Measurements from ENCODE around the gene TAPBP.
"Not testable (repeated sequence)": the region's sequence is repeated elsewhere in the genome, so short reads cannot be mapped to it uniquely, and the experiment has no call there.

Gene TAPBP

DNA sequence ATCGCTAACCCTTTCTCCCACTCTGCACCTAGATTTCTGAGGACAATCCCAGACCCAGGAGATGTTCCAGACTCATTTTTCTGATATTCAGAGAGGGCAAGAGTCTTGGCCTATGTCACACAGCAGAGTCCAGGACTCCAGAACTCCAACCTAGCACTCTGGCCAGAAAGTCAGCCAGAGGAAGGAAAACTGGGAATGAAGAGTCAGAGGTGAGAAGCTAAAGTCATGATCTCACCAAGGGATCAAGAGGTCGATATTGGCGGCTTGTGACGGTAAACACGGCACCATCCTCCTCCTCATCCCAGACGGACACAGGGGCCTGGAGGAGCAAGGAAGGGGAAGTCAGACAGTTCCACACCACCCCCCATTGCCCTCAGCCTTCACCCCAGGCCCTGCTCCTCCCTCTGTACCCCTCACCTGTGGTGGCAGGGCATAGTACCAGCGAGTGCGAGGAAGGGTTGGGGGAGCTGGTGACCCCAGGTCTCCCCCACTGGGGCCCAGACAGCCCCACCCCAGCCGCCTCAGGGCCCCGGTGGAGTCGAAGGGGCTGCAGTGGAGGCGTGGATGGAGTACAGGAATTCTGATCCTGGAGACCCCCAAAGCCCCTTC is 17.0 kb downstream of the TAPBP start:
- H3K4me1 ChIP-seq (ENCODE audit: insufficient read depth, low read length) = no peaks in the 10 kb centered on the region
- peak overlapping the region; percentile 72; the same call in 1 of the 2 replicates for H3K9ac ChIP-seq (ENCODE audit: low read depth, low read length)
- no peaks in the 10 kb centered on the region for H3K9me3 ChIP-seq (ENCODE audit: control insufficient read depth, insufficient read depth, low read length)
- no peaks in the 10 kb centered on the region for H3K36me3 ChIP-seq (ENCODE audit: insufficient read depth, low read length)

DNA sequence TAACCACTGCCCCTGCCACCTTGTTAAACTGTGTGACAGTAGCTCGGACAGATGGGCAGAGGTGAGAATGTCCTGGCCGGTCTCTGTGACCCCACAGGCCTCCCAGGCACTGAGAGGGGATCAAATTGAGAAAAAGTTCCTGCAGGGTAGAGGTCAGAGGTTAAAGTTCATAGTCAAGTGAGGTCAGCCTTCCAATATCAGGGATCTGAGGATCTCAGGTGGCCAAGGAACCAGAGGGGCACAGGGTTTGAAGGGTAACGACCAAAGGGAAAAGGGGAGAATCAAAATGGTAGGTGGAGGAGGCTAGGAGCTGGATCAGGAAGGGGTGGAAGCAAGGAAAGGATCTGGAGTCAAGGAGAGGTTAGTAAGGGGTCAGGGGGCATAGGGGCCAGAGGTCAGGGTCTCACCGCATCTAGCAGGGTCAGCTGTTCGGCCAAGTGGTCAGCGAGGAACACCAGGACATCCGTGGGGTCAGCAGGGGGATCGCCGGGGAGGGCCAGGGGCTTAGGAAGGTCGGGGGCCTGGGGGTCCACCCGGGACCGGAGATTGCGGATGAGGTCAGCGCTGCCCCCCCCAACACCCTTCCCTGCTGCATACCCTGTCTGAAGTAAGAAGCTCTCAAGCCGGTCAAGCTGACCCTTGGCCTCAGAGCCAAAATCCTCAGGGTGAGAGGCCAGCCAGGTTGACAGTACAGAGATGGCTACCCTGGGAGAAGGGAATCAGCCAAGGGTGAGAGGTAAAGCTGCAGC is 18.1 kb downstream of the TAPBP start:
- no peaks in the 10 kb centered on the region for H3K36me3 ChIP-seq (ENCODE audit: insufficient read depth, low read length)
- H3K9ac ChIP-seq (ENCODE audit: low read depth, low read length) = no peak overlapping the region
- H3K9me3 ChIP-seq (ENCODE audit: control insufficient read depth, insufficient read depth, low read length) = no peaks in the 10 kb centered on the region
- H3K4me1 ChIP-seq (ENCODE audit: insufficient read depth, low read length) = no peaks in the 10 kb centered on the region

DNA sequence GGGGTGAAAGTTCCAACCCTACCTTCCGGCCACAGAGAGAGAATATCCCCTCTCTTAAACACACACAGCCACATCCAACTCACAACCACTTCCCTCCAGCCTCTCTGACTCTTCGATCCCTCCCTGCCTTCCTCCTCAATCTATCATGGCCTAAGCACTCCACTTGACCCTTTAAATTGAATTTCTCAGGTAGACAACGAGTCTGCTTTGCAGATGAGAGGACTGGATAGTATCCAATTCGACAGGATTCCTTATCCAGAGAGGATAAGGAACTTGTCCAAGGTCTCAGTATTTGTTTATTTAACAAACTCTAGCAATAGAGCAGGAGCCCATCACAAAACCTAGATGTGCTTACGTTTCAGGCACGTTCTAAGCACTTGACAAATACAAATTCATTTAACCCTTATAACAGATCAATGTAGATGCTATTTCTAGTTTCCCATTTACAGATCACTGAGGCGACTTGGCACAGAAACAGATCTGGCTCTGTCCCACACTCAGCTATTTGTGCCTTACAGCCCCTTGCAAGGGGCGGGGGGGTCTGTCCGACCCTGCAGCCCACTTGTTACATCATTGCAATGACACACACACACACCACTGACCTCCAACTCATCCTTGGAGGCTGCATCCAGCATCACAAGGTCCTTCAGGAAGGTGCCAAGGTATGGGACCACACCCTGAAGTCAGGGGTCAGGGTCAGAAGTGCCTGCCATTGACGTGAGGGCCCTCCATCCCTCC is 19.6 kb downstream of the TAPBP start:
- Histone ChIP-seq H3K36me3 (ENCODE audit: insufficient read depth, low read length) (no peaks in the 10 kb centered on the region), H3K9ac (ENCODE audit: low read depth, low read length) (no peak overlapping the region), H3K4me1 (ENCODE audit: insufficient read depth, low read length) (no peaks in the 10 kb centered on the region), H3K9me3 (ENCODE audit: control insufficient read depth, insufficient read depth, low read length) (no peaks in the 10 kb centered on the region)

DNA sequence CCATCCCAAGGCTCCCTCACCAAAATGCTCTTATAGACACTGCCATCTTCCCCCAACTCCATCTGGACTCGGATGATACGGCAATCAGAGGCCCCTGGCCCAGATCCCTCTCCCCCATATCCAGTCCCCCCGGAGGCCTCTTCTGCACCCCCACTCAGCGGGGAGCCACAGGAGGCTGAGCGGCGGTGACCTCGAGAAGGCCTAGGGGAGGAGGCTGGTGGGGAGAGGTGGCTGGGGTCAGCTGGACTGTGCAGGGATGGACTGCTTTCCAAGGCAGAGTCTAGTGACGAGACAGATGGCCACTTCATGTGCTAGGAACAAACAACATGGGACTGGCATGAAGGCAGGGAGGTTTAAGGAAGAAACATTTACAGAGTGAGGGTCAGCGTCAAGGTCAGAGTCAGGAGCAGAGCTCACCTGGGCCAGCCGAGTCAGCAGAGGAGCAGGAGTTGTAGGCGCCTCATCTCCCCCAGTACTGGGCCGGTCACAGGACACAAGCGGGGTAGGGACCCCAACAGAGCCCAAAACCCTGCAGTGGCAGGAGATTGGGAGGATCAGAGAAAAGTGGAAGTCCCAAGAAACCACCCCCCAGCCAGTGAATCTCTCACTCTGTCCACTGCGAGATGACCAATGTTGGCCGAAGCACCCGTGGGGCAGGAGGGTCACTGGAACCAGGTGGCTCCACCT is 20.7 kb downstream of the TAPBP start:
- H3K36me3 ChIP-seq (ENCODE audit: insufficient read depth, low read length) = no peaks in the 10 kb centered on the region
- no peaks in the 10 kb centered on the region for H3K4me1 ChIP-seq (ENCODE audit: insufficient read depth, low read length)
- H3K9ac ChIP-seq (ENCODE audit: low read depth, low read length) = no peak overlapping the region

DNA sequence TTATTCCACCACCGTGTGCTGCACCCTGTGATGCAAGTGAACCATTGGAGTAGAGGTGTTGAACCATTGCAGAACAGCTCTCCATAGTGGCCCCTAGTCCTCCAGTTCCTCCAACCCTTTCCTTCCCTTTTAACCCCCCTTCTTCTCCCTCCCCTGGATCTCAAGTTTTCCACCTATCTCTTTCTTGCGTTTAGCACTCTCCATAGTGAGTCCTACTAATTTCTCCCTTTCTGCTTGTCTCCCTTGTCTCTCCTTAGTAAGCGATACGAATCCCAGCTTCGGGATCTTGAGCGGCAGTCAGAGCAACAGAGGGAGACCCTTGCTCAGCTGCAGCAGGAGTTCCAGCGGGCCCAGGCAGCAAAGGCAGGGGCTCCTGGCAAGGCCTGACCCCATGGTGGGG is 23.4 kb downstream of the TAPBP start:
- H3K36me3 ChIP-seq (ENCODE audit: insufficient read depth, low read length) = peaks cover 7% of the 10 kb centered on the region; the same call in 1 of the 2 replicates
- peak overlapping the region; percentile 75; the same call in 1 of the 2 replicates for H3K9ac ChIP-seq (ENCODE audit: low read depth, low read length)
- no peaks in the 10 kb centered on the region for H3K4me1 ChIP-seq (ENCODE audit: insufficient read depth, low read length)

More for the DNA sequence above, 20.7 kb downstream of the TAPBP start:
- H3K9me3 ChIP-seq (ENCODE audit: control insufficient read depth, insufficient read depth, low read length) = no peaks in the 10 kb centered on the region

DNA sequence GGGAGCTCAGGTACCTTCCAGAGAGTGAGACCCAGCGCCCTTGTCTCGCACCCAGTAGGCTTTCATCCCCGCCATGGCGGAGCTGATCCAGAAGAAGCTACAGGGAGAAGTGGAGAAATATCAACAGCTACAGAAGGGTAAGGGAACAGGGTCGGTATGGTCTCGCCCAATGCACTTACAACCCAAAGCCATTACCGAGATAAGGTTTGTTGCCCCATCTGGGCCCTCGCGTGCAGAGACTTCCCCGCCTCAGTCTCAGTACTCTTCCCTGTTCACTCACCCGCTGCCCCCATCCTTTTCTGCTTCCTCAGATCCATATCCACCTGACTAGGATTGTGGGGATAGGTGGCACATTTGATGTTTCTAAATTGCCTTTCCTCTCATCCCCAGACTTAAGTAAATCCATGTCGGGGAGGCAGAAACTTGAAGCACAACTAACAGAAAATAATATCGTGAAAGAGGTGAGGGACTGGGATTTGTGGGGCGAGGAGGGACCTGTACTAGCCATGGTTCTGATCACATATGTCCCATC is 24.0 kb downstream of the TAPBP start:
- Histone ChIP-seq H3K4me1 (ENCODE audit: insufficient read depth, low read length) (no peaks in the 10 kb centered on the region), H3K9me3 (ENCODE audit: control insufficient read depth, insufficient read depth, low read length) (no peaks in the 10 kb centered on the region), H3K9ac (ENCODE audit: low read depth, low read length) (peak overlapping the region; percentile 75), H3K36me3 (ENCODE audit: insufficient read depth, low read length) (peaks cover 7% of the 10 kb centered on the region; the same call in 1 of the 2 replicates)

More for the DNA sequence above, 23.4 kb downstream of the TAPBP start:
- H3K9me3 ChIP-seq (ENCODE audit: control insufficient read depth, insufficient read depth, low read length) = no peaks in the 10 kb centered on the region

DNA sequence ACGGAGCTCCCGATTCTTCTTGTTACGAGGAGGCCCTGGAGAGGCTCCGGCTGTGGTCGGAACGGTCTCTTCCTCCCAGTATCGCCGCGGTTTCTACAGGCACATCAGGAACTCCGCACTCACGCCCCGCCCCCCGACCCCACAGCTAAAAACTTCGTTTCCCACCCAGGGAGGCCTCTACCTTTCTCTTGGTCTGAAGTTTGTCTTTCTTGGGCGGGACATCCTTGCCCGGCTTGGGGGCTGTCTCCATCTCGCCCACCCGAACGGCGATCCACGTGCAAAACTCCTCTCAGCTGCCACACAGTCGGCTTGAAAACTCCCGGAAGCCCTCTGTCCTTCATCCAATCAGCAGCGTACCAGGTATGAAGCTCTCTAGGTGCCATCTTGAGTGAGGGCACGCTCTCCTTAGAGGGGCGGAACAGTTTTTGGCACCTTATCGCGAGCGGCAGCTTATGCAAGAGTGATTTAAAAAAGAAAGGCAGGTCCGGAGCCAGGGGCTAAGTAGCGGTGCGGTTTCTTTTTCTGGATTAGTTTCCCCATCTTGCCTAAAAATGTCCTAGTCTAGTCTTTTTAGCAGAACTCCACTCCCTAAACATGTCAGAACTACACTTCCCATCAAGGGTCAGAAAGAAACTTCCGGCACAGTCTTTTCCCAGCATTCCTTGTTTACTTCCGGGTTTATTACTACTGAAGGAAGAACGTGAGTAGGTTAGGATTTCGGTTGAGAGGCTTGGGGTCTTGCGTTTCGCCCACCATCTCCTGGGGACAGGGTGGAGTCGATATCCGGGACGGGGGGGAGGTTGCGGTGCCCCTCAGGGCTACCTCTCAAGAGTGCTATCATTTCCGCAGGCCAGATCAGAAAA is 24.7 kb downstream of the TAPBP start, which contains the start of the genes PFDN6 and WDR46:
TSS of gene PFDN6 (plus strand) at position 681 of the 863 bp plus-strand sequence. CDS start 256 bp downstream, outside the sequence.
TSS of gene WDR46 (minus strand) at position 319 of the 863 bp plus-strand sequence. CDS start at position 250, 69 bp downstream.
- H3K9ac ChIP-seq (ENCODE audit: low read depth, low read length) = peak within 1 kb of the TSS; percentile 75
- no peaks in the 10 kb centered on the region for H3K9me3 ChIP-seq (ENCODE audit: control insufficient read depth, insufficient read depth, low read length)
- peaks cover 7% of the 10 kb centered on the region; the same call in 1 of the 2 replicates for H3K36me3 ChIP-seq (ENCODE audit: insufficient read depth, low read length)
- H3K4me1 ChIP-seq (ENCODE audit: insufficient read depth, low read length) = no peaks in the 10 kb centered on the region

DNA sequence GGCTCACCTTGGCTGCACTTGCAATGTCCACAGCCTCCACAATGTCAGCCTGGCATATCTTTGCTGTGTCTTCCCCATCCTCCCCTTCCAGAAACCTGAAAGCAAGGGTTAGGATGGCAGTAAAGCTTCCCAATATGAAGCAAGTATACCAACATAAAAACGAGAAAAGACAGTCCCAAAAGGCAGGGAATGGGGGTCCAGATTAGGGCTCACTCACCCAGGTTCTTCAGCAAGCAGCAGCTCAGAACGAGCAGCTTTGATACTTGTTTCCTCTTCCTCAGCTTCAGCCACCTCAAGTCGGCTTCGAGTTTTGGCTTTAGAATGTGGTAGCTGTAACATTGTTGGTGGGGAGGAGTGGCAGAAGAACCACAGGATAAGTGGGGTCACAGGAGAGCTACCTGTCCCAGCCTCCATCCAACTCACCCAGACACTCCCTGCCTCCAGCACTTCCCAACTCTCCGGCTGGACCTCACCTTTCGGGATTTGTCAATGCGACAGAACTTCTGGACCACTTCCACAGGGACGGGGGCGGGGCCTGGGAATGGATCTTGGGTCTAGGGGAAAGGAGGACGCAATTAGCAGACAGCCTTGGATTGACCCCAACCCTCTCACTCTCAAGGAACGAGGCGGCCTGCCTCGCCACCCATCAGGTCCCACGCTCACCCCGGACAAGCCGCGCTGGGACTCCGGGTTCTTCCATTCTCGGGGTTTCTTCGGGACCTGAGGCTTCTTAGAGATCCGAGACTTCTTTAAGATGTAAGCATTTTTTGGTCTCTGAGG is 25.5 kb downstream of the TAPBP start:
- peak overlapping the region; percentile 75 for H3K9ac ChIP-seq (ENCODE audit: low read depth, low read length)
- no peaks in the 10 kb centered on the region for H3K4me1 ChIP-seq (ENCODE audit: insufficient read depth, low read length)
- peaks cover 7% of the 10 kb centered on the region; the same call in 1 of the 2 replicates for H3K36me3 ChIP-seq (ENCODE audit: insufficient read depth, low read length)
- no peaks in the 10 kb centered on the region for H3K9me3 ChIP-seq (ENCODE audit: control insufficient read depth, insufficient read depth, low read length)

DNA sequence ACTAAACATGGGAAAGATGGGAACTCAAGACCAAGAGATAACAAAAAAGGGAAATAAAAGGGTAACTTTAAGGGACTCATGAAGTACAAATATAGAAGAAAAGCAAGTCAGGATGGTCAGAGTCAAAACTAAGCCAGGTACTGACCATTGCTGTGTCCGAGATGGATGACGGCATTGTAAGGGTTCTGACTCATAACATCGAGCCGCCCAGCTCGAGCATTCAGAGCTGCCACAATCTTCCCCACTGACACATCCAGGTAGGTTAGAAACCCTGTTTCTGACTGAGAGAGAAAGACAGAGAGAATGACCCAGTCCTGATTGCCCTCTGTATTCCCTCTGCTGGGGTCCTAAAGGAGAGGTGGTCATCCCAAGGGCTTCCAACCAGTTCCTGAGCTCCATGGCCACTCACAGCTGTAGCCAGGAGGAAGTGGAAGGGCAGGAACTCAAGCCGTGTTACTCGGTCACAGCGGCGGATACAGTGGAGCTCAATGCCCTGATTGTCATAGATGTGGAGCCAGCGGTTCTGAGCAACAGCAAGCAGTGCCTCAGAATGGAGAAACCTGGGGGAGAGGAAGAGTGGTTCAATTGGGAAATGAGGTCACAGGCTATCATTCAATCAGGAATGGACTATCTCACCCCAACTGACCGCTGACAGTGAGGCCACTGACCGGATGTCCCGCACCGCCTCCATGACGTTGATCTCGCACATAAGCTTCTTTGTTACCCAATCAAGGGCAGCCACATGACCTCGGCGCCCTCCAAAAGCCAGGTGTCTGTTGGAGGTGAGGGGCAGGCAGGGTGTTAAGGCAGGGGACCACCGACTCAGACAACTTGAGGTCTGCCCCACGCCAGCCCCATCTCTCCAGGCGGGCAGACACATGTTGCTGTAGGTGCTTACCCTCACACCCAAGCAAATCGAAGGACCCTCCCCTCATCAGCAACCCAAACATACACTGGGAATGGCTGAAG is 26.6 kb downstream of the TAPBP start:
- Histone ChIP-seq H3K36me3 (ENCODE audit: insufficient read depth, low read length) (peaks cover 7% of the 10 kb centered on the region; the same call in 1 of the 2 replicates), H3K9ac (ENCODE audit: low read depth, low read length) (no peak overlapping the region), H3K4me1 (ENCODE audit: insufficient read depth, low read length) (no peaks in the 10 kb centered on the region), H3K9me3 (ENCODE audit: control insufficient read depth, insufficient read depth, low read length) (no peaks in the 10 kb centered on the region)

DNA sequence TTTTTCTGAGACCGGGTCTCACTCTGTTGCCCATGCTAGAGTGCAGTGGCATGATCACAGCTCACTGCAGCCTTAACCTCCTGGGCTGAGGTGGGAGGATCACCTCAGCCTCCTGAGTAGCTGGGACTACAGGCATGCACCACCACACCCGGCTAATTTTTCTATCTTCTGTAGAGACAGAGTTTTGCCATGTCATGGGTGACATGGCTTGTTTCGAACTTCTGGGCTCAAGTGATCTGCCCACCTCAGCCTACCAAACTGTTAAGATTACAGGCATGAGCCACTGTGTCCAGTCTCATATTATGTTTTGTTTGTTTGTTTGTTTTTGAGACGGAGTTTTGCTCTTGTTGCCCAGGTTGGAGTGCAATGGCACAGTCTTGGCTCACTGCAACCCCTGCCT is 28.7 kb downstream of the TAPBP start:
- not testable (repeated sequence) for H3K36me3 ChIP-seq (ENCODE audit: insufficient read depth, low read length); H3K4me1 ChIP-seq (ENCODE audit: insufficient read depth, low read length)

DNA sequence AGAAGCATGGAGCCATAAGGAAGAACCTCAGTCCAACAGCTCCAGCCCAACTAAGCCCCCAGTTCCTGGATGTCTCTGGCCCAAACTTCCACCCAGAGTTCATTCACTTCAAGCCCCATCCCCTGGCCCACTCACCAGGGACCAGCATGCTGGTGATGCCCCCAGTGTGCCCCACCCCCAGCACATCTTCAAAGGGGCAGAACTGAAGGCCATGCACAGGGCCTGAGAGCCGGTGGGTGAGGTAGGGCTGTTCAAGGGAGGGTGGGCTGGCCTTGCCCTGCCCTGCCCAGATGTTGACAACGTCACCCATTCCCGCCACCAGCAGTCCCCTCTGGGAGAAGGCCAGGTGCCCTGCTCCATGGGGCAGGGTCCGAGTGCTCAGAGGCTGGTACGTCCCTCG is 33.3 kb downstream of the TAPBP start:
- H3K4me1 ChIP-seq (ENCODE audit: insufficient read depth, low read length) = peaks cover 4% of the 10 kb centered on the region; the same call in 1 of the 2 replicates
- no peak overlapping the region for H3K9ac ChIP-seq (ENCODE audit: low read depth, low read length)
- no peaks in the 10 kb centered on the region for H3K9me3 ChIP-seq (ENCODE audit: control insufficient read depth, insufficient read depth, low read length)
- peaks cover 12% of the 10 kb centered on the region; the same call in 1 of the 2 replicates for H3K36me3 ChIP-seq (ENCODE audit: insufficient read depth, low read length)

More for the DNA sequence above, 28.7 kb downstream of the TAPBP start:
- H3K9ac ChIP-seq (ENCODE audit: low read depth, low read length); H3K9me3 ChIP-seq (ENCODE audit: control insufficient read depth, insufficient read depth, low read length): not testable (repeated sequence)
